ENCODE measurements around the gene GALNT12. TPM values are rescaled to one million over a fixed set of nuclear protein-coding genes. Genes with fewer than 3 reads are reported as not detected.

The GALNT12 gene
- total and polyA plus RNA-seq, 8 donors = 14.6 to 24.6 (median 19.6) TPM

DNA sequence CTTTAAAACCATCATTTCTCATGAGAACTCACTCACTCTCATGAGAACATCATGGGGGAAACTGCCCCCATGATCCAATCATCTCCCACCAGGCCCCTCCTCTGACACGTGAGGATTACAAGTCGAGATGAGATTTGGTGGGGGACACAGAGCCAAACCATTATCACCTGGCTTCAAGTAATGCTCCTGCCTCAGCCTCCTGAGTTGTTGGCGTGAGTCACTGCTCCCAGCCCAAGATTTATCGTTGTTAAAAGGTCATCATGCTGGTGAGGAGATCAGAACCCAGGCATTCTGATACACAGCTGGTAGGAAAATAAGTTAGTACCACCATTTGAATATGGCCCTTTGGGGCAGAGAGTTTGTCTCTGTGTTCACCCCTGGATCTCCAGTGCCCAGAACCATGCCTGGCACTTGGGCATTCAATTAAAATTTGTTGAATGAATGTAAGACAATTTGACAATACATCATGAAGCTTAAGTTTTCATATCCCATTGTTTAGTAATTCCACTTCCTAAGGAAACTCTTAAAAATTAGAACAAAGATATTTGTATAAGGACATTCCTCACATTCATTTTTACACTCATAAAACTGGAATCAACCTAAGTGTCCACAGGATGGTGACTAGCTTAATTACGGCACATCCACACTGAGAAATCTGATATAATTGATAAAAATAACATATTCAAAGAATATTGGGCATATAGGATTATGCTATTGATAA lies 78.3 kb downstream of the GALNT12 start:
- Histone ChIP-seq H3K4me3 (no peak overlapping the region), H3K36me3 (no peaks in the 10 kb centered on the region), H3K9me3 (no peaks in the 10 kb centered on the region), H3K27ac (no peak overlapping the region), H3K27me3 (no peaks in the 10 kb centered on the region), H3K4me1 (peaks cover 13 to 21% of the 10 kb centered on the region in 2 donors)
- TF ChIP-seq, protein P1, sequence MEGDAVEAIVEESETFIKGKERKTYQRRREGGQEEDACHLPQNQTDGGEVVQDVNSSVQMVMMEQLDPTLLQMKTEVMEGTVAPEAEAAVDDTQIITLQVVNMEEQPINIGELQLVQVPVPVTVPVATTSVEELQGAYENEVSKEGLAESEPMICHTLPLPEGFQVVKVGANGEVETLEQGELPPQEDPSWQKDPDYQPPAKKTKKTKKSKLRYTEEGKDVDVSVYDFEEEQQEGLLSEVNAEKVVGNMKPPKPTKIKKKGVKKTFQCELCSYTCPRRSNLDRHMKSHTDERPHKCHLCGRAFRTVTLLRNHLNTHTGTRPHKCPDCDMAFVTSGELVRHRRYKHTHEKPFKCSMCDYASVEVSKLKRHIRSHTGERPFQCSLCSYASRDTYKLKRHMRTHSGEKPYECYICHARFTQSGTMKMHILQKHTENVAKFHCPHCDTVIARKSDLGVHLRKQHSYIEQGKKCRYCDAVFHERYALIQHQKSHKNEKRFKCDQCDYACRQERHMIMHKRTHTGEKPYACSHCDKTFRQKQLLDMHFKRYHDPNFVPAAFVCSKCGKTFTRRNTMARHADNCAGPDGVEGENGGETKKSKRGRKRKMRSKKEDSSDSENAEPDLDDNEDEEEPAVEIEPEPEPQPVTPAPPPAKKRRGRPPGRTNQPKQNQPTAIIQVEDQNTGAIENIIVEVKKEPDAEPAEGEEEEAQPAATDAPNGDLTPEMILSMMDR (IDR thresholded peaks at IDR 0.05) = no peak
- ATAC-seq (no peak), DNase-seq (no peak)
- intact Hi-C loops (cut with DNase I) = no loop called here

DNA sequence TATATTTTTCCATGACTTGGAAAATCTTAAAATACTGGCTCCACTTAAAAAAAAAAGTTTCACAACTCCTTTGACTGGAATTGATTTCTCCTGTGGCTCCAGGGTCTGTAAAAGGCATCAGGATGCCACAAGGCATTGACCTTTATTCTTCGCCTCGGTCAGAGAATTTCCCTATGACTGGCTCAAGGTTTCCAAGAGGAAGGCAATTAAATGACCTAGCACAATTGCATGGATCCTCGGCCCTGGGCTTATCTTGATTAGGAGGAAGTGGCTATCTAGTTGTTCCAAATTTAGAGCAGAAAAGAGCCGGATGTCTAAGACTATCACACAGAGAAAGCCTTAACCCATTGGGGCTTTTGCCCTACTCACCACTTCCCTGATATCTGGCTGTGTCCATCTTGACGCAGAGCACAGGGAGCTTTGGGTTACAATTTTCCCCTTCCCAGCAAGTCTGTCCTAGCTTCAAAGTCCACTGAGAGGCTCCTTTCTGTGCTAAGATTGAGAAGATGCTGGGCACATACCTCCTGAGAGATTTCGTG lies 79.3 kb downstream of the GALNT12 start:
- Histone ChIP-seq H3K27ac (peak overlapping the region in 1 of 2 donors; percentile 33), H3K4me1 (peaks cover 13 to 21% of the 10 kb centered on the region in 2 donors), H3K27me3 (no peaks in the 10 kb centered on the region), H3K36me3 (no peaks in the 10 kb centered on the region), H3K9me3 (no peaks in the 10 kb centered on the region), H3K4me3 (no peak overlapping the region)
- intact Hi-C loops (cut with DNase I) = no loop called here
- DNase-seq = no peak
- ATAC-seq = peak; percentile 45
- TF ChIP-seq, protein P1 (IDR thresholded peaks at IDR 0.05) = no peak

DNA sequence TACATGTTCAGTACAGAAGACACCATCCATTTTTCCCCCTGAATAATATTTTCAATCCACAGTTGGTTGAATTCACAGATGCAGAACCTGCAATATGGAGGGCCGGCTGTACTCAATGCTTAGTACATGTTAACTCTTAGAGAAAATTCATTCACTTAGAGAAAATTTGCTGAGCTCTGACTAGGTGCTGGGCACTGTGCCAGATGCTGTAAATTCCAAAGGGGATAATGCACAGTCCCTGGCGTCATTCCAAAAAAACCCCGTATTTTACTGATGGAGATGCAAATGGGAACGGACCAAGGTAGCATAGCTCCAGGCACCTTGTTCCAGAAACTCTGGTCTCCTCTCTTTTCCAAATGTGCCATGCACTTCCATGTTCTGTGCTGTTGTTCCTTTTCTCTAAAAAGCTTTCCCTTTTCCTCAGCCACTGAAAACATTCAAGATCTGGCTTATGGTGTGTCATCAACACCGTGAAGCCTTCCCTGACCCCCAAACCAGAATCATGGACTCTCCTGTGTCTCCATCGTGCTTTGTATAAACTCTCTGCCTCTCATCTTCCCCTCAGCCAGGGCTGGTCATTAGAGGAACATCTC lies 80.5 kb downstream of the GALNT12 start:
- Histone ChIP-seq H3K4me1 (peaks cover 13 to 21% of the 10 kb centered on the region in 2 donors), H3K27me3 (no peaks in the 10 kb centered on the region), H3K4me3 (no peak overlapping the region), H3K36me3 (no peaks in the 10 kb centered on the region), H3K9me3 (no peaks in the 10 kb centered on the region), H3K27ac (no peak overlapping the region)
- DNase-seq (no peak), ATAC-seq (no peak)
- intact Hi-C loops (cut with DNase I) = no loop called here
- TF ChIP-seq, protein P1 (IDR thresholded peaks at IDR 0.05) = no peak

DNA sequence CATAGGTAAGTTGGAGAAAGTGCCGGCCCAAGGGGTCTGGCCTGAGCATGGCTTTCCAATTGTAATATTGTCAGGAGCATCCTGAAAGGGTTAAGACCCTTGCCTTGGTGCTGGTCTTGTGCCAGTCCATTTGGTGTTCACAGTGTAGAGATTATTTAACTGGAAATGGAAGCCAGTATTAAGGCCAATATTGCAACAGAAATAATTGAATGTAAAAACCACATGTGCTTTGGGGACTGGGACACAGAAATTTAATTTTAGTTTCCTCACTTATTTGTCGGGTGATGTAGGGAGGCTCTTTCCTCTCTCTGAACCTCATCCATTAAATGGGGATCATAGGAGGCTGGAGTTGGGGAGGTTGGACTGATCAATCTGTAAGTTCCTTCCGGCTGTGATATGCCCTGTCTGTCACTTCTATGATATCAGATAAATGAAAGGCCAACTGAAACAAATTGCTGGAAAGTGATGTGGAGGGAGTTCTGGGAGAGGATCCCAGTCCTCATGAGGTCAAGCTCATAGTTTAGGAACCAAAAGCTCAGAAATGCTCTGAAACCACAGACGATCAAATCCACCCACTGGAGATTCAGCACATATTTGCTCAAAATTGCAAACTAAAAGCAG lies 81.4 kb downstream of the GALNT12 start:
- TF ChIP-seq, protein P1 (IDR thresholded peaks at IDR 0.05) = no peak
- intact Hi-C loops (cut with DNase I) = no loop called here
- H3K36me3 ChIP-seq = no peaks in the 10 kb centered on the region
- no peak for DNase-seq
- peak; percentile 43 for ATAC-seq
- peak overlapping the region in 1 of 2 donors; percentile 16 for H3K27ac ChIP-seq
- peaks cover 13 to 21% of the 10 kb centered on the region in 2 donors for H3K4me1 ChIP-seq
- no peaks in the 10 kb centered on the region for H3K27me3 ChIP-seq
- H3K9me3 ChIP-seq = no peaks in the 10 kb centered on the region
- no peak overlapping the region for H3K4me3 ChIP-seq

DNA sequence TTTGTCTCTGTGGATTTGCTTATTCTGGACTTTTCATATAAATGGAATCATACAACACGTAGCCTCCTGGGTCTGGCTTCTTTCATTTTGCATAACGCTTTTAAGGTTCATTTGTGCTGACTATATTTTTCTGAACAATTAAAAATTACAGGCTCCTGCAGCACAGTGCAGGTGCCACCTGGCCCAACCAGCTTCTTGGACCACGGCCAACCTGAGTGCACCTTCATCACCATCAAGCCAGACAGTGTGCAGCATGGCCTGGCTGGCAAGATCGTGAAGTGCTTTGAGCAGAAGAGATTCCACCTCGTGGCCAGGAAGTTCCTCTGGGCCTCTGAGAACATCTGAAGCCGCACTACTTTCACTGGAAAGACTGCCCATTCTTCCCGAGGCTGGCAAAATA lies 82.8 kb downstream of the GALNT12 start:
- H3K4me1 ChIP-seq = peaks cover 13 to 21% of the 10 kb centered on the region in 2 donors
- no peak overlapping the region for H3K4me3 ChIP-seq
- H3K27me3 ChIP-seq = no peaks in the 10 kb centered on the region
- intact Hi-C loops (cut with DNase I) = no loop called here
- H3K9me3 ChIP-seq = no peaks in the 10 kb centered on the region
- TF ChIP-seq, protein P1 (IDR thresholded peaks at IDR 0.05) = no peak
- ATAC-seq (no peak), DNase-seq (no peak)
- H3K27ac ChIP-seq = no peak overlapping the region
- H3K36me3 ChIP-seq = no peaks in the 10 kb centered on the region

Data from left lung (tissue), 10 donors.